Medulla oblongata (tissue), 1 donor: Measurements from ENCODE around the gene PPM1D.
A peak's percentile ranks its signal among the peaks of the same experiment; 100 is the strongest.
"Not testable (repeated sequence)": the region's sequence is repeated elsewhere in the genome, so short reads cannot be mapped to it uniquely, and the experiment has no call there.

Experiments used
- DNase-seq: peaks from one replicate; pipeline ENCODE4 v3.0.0-alpha.2; 2015; ENCODE audit errors: extremely low spot score

The PPM1D gene

GRCh38 chr17:60668741-60669140, 68.7 kb downstream of the PPM1D start:
- DNase-seq, result not testable (repeated sequence)

DNA sequence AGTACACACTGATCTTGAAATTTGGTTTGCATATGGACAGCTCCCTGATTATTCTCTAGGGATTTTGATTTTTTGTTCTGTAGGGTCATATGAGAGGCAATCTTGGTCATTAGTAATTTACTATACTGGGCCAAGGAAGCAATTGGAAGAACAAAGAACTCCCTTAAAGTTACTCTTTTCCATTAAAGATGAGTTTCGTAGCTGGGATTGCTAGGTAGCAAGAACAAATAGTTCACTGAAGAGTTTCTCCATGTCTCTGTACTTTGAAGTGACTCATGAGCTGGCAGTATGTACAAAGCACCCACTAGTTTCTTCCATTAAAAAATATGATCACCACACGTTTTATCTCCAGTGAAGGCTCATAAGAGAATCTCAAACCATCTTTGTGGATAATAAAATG, 71.5 kb downstream of the PPM1D start:
- no peak for DNase-seq

DNA sequence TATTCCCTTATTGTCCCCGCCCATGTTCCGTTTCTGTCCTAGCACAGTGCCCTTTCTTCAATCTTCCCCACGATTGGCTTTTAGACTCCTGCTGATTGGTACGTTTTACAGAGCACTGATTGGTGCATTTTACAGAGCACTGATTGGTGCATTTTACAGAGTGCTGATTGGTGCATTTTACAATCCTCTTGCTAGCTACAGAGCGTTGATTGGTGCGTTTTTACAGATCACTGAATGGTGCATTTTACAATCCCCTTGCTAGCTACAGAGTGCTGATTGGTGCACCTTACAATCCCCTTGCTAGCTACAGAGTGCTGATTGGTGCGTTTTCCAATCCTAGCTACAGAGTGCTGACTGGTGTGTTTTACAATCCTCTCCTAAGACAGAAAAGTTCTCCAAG, 74.6 kb downstream of the PPM1D start:
- not testable (repeated sequence) for DNase-seq

DNA sequence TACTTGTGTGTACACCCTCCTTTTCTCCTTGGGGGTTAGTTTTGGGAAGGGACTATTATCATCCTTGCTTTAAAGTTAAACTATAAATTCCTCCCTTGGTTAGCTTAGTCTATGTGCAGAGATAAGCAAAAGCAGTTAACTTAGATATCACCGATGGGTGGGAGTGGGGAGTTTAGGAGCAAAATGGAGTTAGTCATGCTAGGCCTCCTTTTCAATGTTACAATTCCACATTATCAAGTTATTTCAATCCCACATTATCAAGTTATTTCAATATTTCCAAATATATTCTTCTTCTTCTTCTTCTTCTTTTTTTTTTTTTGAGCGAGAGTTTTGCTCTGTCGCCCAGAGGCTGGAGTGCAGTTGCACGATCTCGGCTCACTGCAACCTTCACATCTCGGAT, 76.0 kb downstream of the PPM1D start:
- no peak for DNase-seq

GRCh38 chr17:60676758-60677307, 76.8 kb downstream of the PPM1D start:
- no peak for DNase-seq

DNA sequence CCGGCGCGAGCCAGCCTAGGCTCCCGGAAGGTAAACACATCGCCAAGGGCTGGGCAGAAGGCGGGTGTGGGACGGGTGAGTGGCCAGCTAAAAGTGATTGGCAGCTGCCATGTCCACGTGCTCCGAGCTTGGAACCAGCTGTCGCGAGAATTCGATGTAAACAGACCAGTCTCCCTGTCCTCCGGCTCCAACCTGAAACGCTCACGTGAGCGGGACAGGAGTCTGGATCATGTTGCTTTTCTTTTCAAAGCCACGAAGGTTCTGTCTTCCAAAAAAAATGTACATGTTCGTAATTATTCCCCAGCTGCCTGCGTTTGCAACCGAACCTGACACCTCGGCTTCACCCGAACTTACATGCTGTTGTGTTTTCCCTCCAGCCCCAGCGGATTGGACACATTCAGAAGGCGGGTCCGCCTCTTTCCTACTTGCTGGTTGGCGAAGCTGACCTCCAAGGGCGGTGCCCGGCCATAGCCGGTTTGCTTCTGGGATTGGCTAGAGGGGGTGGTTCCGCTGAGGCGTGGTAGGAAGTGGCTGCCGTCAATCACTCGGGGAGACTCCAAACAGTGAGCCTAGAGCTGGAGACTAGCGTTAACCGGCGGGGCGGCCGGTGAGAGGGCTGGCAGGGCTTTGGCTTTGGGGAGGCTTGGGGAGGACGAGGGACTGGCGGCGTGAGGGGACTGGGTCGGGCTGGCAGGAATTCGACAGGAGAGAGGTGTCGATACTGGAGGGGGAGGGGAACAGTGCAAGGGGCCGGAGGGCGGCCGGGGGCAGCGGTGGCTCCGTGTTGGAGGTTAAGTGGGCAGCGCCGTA, 77.5 kb downstream of the PPM1D start, which contains the start of gene BCAS3:
BCAS3 (plus strand) TSS at position 544 of the 810 bp plus-strand sequence.
- peak; percentile 100 for DNase-seq

GRCh38 chr17:60678118-60678444, 78.1 kb downstream of the PPM1D start:
- DNase-seq, result no peak

DNA sequence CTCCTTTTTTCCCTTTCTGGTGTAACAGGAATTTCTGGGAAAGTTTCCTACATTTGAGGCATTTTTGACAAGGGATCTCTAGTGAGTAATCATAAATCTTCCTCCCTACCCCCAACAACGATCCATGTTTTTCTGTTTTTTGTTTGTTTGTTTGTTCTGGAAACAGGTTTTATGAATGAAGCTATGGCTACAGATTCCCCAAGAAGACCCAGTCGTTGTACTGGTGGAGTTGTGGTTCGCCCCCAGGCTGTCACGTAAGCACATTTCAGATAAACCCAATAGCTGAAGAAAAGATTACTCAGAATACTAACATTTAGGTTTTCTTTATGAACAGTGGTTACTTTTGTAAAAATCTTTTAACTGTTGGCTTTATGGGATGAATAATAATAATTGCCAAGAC, 79.3 kb downstream of the PPM1D start:
- DNase-seq, result no peak

- DNase-seq, result no peak
These were observed 80.8 kb downstream of the PPM1D start for GRCh38 chr17:60680754-60681153.

- DNase-seq, result no peak
These were observed 85.4 kb downstream of the PPM1D start for GRCh38 chr17:60685437-60685836.

GRCh38 chr17:60695960-60696359, 96.0 kb downstream of the PPM1D start:
- no peak for DNase-seq

DNA sequence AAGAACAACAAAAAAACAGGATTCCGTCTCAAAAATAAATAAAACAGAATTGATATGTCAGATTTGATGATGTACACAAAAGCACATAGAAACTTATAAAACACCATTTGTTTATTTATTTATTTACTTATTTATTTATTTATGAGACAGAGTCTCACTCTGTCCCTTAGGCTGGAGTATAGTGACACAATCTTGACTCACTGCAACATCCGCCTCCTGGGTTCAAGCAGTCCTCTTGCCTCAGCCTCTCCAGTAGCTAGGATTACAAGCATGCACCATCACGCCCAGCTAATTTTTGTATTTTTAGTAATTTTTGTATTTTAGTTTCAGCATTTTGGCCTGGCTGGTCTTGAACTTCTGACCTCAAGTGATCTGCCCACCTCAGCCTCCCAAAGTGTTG, 99.1 kb downstream of the PPM1D start:
- DNase-seq, result no peak

DNA sequence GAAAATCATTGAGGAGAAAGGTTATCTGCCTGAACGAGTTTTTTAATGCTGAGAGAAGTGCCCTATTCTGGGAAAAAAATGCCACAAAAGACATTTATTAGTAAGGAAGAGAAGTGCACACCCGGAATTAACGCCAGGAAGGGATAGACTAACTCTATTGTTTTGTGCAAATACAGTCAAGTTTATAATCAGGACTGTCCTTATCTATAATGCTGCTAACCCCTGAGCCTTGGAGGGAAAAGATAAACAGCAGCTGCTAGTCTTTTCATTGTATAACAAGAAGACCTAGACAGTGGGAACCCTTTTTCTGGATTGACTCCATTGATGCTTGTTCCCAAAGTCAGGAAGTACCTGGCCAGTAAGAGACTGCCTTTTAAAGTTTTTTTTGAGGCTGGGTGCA, 104.2 kb downstream of the PPM1D start:
- DNase-seq, result no peak

GRCh38 chr17:60712675-60713074, 112.7 kb downstream of the PPM1D start:
- DNase-seq, result no peak

GRCh38 chr17:60713608-60714007, 113.6 kb downstream of the PPM1D start:
- no peak for DNase-seq
